ENCODE data around the gene BTF3L4.

BTF3L4 gene

GRCh38 chr1:52122384-52122783 is 66.3 kb downstream of the BTF3L4 start:
- no peak for DNase-seq (ENCODE audit: low read depth in 1 of 2, low spot score in 1 of 2)

DNA sequence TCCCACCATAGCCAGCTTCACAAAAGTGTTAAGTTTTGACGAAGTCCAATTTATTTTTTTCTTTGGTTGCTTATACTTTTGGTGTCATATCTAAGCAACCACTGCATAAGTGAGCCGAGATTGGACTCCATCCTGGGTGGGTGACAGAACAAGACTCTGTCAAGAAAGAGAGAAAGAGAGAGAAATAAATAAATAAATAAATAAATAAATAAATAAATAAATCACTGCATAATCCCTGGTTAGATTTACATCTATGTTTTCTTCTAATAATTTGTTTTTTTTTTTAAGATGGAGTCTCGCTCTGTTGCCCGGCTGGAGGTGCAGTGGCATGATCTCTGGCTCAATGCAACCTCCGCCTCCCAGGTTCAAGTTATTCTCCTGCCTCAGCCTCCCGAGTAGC is 67.5 kb downstream of the BTF3L4 start:
- no peak for DNase-seq (ENCODE audit: low read depth in 1 of 2, low spot score in 1 of 2)

GRCh38 chr1:52125736-52126359 is 69.8 kb downstream of the BTF3L4 start:
- DNase-seq (ENCODE audit: low read depth in 1 of 2, low spot score in 1 of 2) = no peak

- peak in 1 of 2 donors; percentile 5 for DNase-seq (ENCODE audit: low read depth in 1 of 2, low spot score in 1 of 2)
Measured at GRCh38 chr1:52127181-52128180, 71.4 kb downstream of the BTF3L4 start.

GRCh38 chr1:52139817-52140540 is 83.9 kb downstream of the BTF3L4 start:
- DNase-seq (ENCODE audit: low read depth in 1 of 2, low spot score in 1 of 2) = peak in 1 of 2 donors; percentile 52
